OCI-LY7 (cell line): ENCODE data around the gene CRIP2. TPM values are rescaled to one million over a fixed set of nuclear protein-coding genes. Genes with fewer than 3 reads are reported as not detected.

ENCODE experiments used
- BruUV-seq: library from RNA; stranded (reverse); fragments of 400-500 nt; replicated peaks from 2 replicates; lab custom pipeline; 2021; lab: Mats Ljungman, UMichigan
- CTCF ChIA-PET: fragments of 300-600 bp; sonication (Branson Sonifier 250); formaldehyde crosslinking; loops from one replicate; lab custom pipeline; 2022; ENCODE audit warnings: antibody characterized with exemption; ENCODE audit not compliant: unreplicated experiment; lab: Charles Lee
- POLR2A ChIA-PET: fragments of 300-600 bp; sonication (Branson Sonifier 250); formaldehyde crosslinking; loops from one replicate; lab custom pipeline; 2022; ENCODE audit warnings: antibody characterized with exemption; lab: Charles Lee
- DNase-seq: peaks from one replicate; pipeline ENCODE4 v3.0.0-alpha.2; 2015; ENCODE audit warnings: low spot score
- H2AFZ ChIP-seq: fragments of 200-600 bp; sonication (generic), shearing (Covaris generic); 2 replicates; pipeline ENCODE4 v1.6.1; 2014; ENCODE audit warnings: mild to moderate bottlenecking, antibody characterized with exemption, low read length, moderate library complexity
- H3K27ac ChIP-seq: fragments of 200-600 bp; sonication (generic); 2 replicates; pipeline ENCODE4 v1.5.1; 2014; ENCODE audit warnings: mixed run types, low read depth, mild to moderate bottlenecking, moderate library complexity, low read length, inconsistent platforms; ENCODE audit not compliant: poor library complexity, severe bottlenecking
- H3K36me3 ChIP-seq: fragments of 200-600 bp; sonication (generic); 2 replicates; pipeline ENCODE4 v1.6.1; 2014; ENCODE audit warnings: mild to moderate bottlenecking, antibody characterized with exemption, low read length, moderate library complexity, mixed read lengths; ENCODE audit not compliant: insufficient read depth
- H3K4me1 ChIP-seq: fragments of 200-600 bp; sonication (generic); 2 replicates; pipeline ENCODE4 v1.5.1; 2014; ENCODE audit warnings: mild to moderate bottlenecking, low read length; ENCODE audit not compliant: insufficient read depth, poor library complexity, severe bottlenecking
- H3K4me2 ChIP-seq: fragments of 200-600 bp; sonication (generic); 2 replicates; pipeline ENCODE4 v1.6.1; 2014; ENCODE audit warnings: mild to moderate bottlenecking, low read length
- H3K4me3 ChIP-seq: fragments of 200-600 bp; sonication (generic); 2 replicates; pipeline ENCODE4 v1.5.1; 2014; ENCODE audit warnings: mild to moderate bottlenecking, low read depth, low read length; ENCODE audit not compliant: poor library complexity, severe bottlenecking
- H3K79me2 ChIP-seq: fragments of 200-600 bp; sonication (generic); 2 replicates; pipeline ENCODE4 v1.6.1; 2016; ENCODE audit warnings: low read depth, mild to moderate bottlenecking, low read length, moderate library complexity, mixed read lengths; ENCODE audit not compliant: insufficient read depth
- H3K9me2 ChIP-seq: fragments of 200-600 bp; sonication (generic); 2 replicates; pipeline ENCODE4 v1.6.1; 2016; ENCODE audit warnings: mild to moderate bottlenecking, low read length, mixed read lengths; ENCODE audit not compliant: insufficient read depth
- H3K9me3 ChIP-seq: fragments of 200-600 bp; sonication (generic); 2 replicates; pipeline ENCODE4 v1.6.1; 2014; ENCODE audit warnings: mild to moderate bottlenecking, mixed run types, low read length, mixed read lengths
- H4K20me1 ChIP-seq: fragments of 200-600 bp; sonication (generic); 2 replicates; pipeline ENCODE4 v1.6.1; 2014; ENCODE audit warnings: mild to moderate bottlenecking, antibody characterized with exemption, low read length, moderate library complexity, mixed read lengths; ENCODE audit not compliant: insufficient read depth
- EZH2phosphoT487 ChIP-seq: fragments of 200-600 bp; sonication (generic); IDR thresholded peaks from 2 replicates; pipeline ENCODE4 v1.6.1; 2018; ENCODE audit warnings: low read depth, borderline replicate concordance, mild to moderate bottlenecking, mixed run types, antibody characterized with exemption, low read length, moderate library complexity, mixed read lengths
- intact Hi-C: fragments of 100-400 bp; cut with micrococcal nuclease; formaldehyde crosslinking; loops from one replicate; pipeline ENCODE4 v1.10.0; 2022; ENCODE audit not compliant: unreplicated experiment
- total RNA-seq, 2 experiments: library from RNA; depleted of rRNA in 1 of 2; stranded (reverse); fragments of >200 nt in 1 of 2; shearing (Covaris generic) in 1 of 2; gene quantifications; 2 replicates each; pipeline ENCODE4 v1.2.3, GENCODE V29; 2014 to 2022
- TF ChIP-seq, protein P1 (sequence below): fragments of 200-600 bp; sonication (generic); conservative IDR thresholded peaks from 2 replicates; pipeline ENCODE4 v1.5.1; 2014; ENCODE audit warnings: mild to moderate bottlenecking, antibody characterized with exemption, low read length, moderate library complexity, mixed read lengths

Gene CRIP2
- total RNA-seq, 2 experiments from 2014 or later, result not detected

DNA sequence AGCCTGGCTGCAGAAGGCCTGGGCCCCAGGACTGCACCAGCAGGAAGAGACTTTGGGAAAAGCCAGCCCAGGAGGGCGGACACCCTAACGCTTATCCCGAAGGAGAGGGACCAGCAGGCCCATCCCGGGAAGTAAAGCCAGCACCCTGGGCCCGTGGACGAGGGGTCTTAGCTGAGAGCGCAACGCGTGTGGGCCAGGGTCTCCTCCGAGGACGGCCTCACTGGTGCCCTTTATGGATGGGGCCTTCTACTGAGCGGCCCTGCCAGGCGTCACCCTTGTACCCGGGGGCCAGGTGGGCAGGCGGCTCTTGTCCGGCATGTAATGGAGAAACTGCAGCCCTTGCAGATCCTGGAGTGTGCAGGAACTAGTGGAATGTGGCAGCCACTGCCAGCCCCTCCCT, 30.5 kb downstream of the CRIP2 start:
- no peak for DNase-seq
- POLR2A ChIA-PET, result no interaction called here
- Histone ChIP-seq H3K79me2 (no peaks in the 10 kb centered on the region), H3K4me3 (no peak overlapping the region), H3K4me1 (no peaks in the 10 kb centered on the region), H4K20me1 (no peaks in the 10 kb centered on the region), H3K9me2 (no peaks in the 10 kb centered on the region), H2AFZ (no peak overlapping the region), H3K36me3 (peaks cover 3% of the 10 kb centered on the region; the same call in 1 of the 2 replicates), H3K27ac (no peak overlapping the region), H3K4me2 (no peak overlapping the region), H3K9me3 (no peaks in the 10 kb centered on the region)
- BruUV-seq, result no TSS peak
- intact Hi-C loops, result no loop called here
- CTCF ChIA-PET, result no interaction called here
- no peak for TF ChIP-seq EZH2phosphoT487
- TF ChIP-seq, protein P1, sequence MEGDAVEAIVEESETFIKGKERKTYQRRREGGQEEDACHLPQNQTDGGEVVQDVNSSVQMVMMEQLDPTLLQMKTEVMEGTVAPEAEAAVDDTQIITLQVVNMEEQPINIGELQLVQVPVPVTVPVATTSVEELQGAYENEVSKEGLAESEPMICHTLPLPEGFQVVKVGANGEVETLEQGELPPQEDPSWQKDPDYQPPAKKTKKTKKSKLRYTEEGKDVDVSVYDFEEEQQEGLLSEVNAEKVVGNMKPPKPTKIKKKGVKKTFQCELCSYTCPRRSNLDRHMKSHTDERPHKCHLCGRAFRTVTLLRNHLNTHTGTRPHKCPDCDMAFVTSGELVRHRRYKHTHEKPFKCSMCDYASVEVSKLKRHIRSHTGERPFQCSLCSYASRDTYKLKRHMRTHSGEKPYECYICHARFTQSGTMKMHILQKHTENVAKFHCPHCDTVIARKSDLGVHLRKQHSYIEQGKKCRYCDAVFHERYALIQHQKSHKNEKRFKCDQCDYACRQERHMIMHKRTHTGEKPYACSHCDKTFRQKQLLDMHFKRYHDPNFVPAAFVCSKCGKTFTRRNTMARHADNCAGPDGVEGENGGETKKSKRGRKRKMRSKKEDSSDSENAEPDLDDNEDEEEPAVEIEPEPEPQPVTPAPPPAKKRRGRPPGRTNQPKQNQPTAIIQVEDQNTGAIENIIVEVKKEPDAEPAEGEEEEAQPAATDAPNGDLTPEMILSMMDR, result no peak

DNA sequence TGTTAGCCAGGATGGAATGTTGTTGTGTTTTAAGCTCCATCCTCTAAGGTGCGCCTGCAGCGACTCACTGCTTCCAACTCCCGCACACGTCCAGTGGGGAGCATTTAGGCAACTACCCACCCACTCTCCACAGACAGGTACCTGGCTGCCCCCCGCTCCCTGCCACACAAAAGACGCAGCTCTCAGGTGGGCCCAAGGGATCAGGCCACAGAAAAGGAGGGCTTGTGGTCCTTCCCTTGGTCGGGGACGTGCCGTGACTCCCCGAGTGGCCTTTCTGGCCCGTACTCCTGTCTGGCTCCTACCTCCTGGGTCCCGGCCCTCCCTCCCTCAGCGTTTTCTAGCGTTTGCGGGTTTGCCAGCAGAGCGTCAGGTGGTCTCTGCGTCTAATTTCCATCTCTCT, 32.6 kb downstream of the CRIP2 start:
- H3K36me3 ChIP-seq, result no peaks in the 10 kb centered on the region
- DNase-seq, result no peak
- no peaks in the 10 kb centered on the region for H3K4me1 ChIP-seq
- no peaks in the 10 kb centered on the region for H3K79me2 ChIP-seq
- no peak overlapping the region for H2AFZ ChIP-seq
- no peaks in the 10 kb centered on the region for H4K20me1 ChIP-seq
- BruUV-seq, result no TSS peak
- intact Hi-C loops, result no loop called here
- ChIA-PET CTCF (no interaction called here), POLR2A (no interaction called here)
- no peak overlapping the region for H3K27ac ChIP-seq
- H3K9me2 ChIP-seq, result no peaks in the 10 kb centered on the region
- H3K4me2 ChIP-seq, result no peak overlapping the region
- no peak overlapping the region for H3K4me3 ChIP-seq
- TF ChIP-seq EZH2phosphoT487, result no peak
- TF ChIP-seq, protein P1, result no peak
- no peaks in the 10 kb centered on the region for H3K9me3 ChIP-seq

DNA sequence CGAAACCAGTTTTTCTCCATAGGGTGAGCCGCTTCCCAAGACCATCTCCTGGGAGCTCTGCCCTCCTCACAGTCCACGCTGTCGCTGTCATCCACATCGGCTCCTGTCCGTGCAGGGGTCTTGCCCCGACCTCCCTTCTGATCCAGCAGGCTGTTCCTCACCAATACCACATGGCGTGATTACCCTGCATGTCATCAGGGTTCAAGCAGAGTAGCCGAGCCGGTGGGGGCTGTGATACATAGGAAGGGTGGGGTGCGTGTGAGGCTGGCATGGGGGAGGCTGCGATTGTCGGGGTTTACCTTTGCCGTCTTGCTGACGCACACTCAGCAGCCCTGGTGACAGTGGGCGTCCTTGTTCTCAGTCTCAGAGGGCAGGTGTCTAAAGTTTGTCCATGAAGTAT, 33.4 kb downstream of the CRIP2 start:
- ChIA-PET POLR2A (interaction anchor here (0.6 kb wide), 1 partner anchor 46 kb away, joined by 3 read pairs; no protein-coding TSS in a partner anchor), CTCF (no interaction called here)
- TF ChIP-seq, protein P1, result no peak
- TF ChIP-seq EZH2phosphoT487, result no peak
- no peak overlapping the region for H3K27ac ChIP-seq
- H3K4me3 ChIP-seq, result no peak overlapping the region
- H2AFZ ChIP-seq, result no peak overlapping the region
- no peaks in the 10 kb centered on the region for H3K36me3 ChIP-seq
- H3K4me2 ChIP-seq, result no peak overlapping the region
- intact Hi-C loops, result no loop called here
- H4K20me1 ChIP-seq, result no peaks in the 10 kb centered on the region
- H3K79me2 ChIP-seq, result no peaks in the 10 kb centered on the region
- no peaks in the 10 kb centered on the region for H3K9me3 ChIP-seq
- no peaks in the 10 kb centered on the region for H3K4me1 ChIP-seq
- no peak for DNase-seq
- H3K9me2 ChIP-seq, result no peaks in the 10 kb centered on the region
- no TSS peak for BruUV-seq
